Esophagus squamous epithelium (tissue), 5 donors: ENCODE measurements around the gene GATB. TPM values are rescaled to one million over a fixed set of nuclear protein-coding genes. Genes with fewer than 3 reads are reported as not detected.

ENCODE experiments used
- DNase-seq: peaks from one replicate; lab custom pipeline; 2025; lab: John Stamatoyannopoulos, UW
- H3K27ac ChIP-seq, 4 donors: fragments of 200-600 bp; sonication (generic); one replicate each; pipeline ENCODE4 v1.5.1; 2016 to 2019; ENCODE audit warnings: mild to moderate bottlenecking in 1 of 4
- H3K27me3 ChIP-seq, 4 donors: fragments of 200-600 bp; sonication (generic); 1 replicate in 3 of 4; 2 replicates in 1 of 4; pipeline versions ENCODE4 v1.5.1 to v1.6.0; 2017 to 2021; ENCODE audit warnings: antibody characterized with exemption in 1 of 4
- H3K36me3 ChIP-seq, 3 donors: fragments of 200-600 bp; sonication (generic); one replicate each; pipeline ENCODE4 v1.5.1; 2016 to 2019
- H3K4me1 ChIP-seq, 3 donors: fragments of 200-600 bp; sonication (generic); one replicate each; pipeline ENCODE4 v1.5.1; 2017 to 2019
- H3K4me3 ChIP-seq, 4 donors: fragments of 200-600 bp; sonication (generic); 1 replicate in 3 of 4; 2 replicates in 1 of 4; pipeline ENCODE4 v1.5.1; 2016 to 2019; ENCODE audit warnings: mild to moderate bottlenecking in 2 of 4, moderate library complexity in 1 of 4
- H3K9me3 ChIP-seq, 3 donors: fragments of 200-600 bp; sonication (generic); one replicate each; pipeline ENCODE4 v1.5.1; 2016 to 2019
- POLR2A ChIP-seq, 4 donors: fragments of 450-650 bp; IDR thresholded peaks; one replicate each; pipeline ENCODE4 v1.6.1; 2017; ENCODE audit warnings: antibody characterized with exemption in 4 of 4, mild to moderate bottlenecking in 4 of 4, moderate library complexity in 3 of 4
- WGBS, 2 donors: methylation state at CpG; one replicate each; pipeline ENCODE4 v1.1.5; 2018; 5-methylcytosine and 5-hydroxymethylcytosine counted together
- intact Hi-C: fragments of 100-400 bp; cut with DNase I; formaldehyde crosslinking; loops from one replicate; pipeline ENCODE4 v1.15.0; 2022
- total RNA-seq, 4 donors: library from RNA; depleted of rRNA; stranded (reverse); fragments of >200 nt; gene quantifications; one replicate each; pipeline ENCODE4 v1.1.0, GENCODE V29; 2016
- TF ChIP-seq, protein P1 (sequence below), 6 experiments: fragments of 450-650 bp in 4 of 6; fragments of 200-600 bp in 2 of 6; sonication (generic) in 2 of 6; IDR thresholded peaks; one replicate each; pipeline ENCODE4 v1.5.1; 2016 to 2019; ENCODE audit warnings: antibody characterized with exemption in 6 of 6, mild to moderate bottlenecking in 4 of 6, moderate library complexity in 4 of 6
- donor health status: DM: yes; HTN: yes; CAD: no.

The GATB gene
- total RNA-seq, 4 donors from 2014 or later, result 13.4 to 29.8 (median 24.2) TPM

DNA sequence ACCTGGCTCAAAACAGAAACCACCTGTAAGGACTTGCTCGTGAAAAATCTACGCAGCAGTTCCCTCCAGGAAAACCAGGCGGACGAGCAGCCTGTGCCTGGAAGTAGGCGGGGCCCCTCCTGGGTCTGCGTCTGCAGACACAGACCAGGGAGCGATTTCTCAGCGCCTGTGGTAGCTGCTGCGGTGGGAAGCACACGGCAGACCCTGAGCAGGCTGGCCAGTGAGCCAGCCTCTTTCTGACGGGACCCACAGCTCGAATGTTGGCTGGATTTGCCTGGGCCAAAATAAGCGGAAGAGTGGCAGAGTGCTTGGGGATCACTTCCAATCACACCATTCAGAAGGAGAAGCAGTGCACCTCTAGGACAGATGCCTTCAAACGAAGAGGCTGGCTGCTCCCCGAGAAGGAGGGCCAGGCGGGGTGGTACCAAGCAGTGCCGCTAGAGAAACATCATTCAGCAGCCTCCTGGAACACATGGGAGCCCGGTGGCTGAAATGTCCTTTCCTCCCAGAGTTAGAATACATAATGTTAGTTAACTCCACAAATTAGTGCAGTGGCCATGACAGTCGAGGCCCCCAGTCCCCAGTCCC is 85.9 kb downstream of the GATB start:
- no peaks in the 10 kb centered on the region for H3K9me3 ChIP-seq
- peaks cover 11 to 46% (median 35%) of the 10 kb centered on the region in 3 donors for H3K4me1 ChIP-seq
- intact Hi-C loops, result no loop called here
- DNase-seq, result no peak
- peaks cover 0 to 20% (median 4%) of the 10 kb centered on the region in 3 donors for H3K36me3 ChIP-seq
- WGBS, 2 donors, result 27 to 32% methylated on average over 12 to 18 of the region's 19 CpGs
- peak overlapping the region in 3 of 4 donors; percentile 27 to 58 (median 33) for H3K4me3 ChIP-seq
- TF ChIP-seq, protein P1, sequence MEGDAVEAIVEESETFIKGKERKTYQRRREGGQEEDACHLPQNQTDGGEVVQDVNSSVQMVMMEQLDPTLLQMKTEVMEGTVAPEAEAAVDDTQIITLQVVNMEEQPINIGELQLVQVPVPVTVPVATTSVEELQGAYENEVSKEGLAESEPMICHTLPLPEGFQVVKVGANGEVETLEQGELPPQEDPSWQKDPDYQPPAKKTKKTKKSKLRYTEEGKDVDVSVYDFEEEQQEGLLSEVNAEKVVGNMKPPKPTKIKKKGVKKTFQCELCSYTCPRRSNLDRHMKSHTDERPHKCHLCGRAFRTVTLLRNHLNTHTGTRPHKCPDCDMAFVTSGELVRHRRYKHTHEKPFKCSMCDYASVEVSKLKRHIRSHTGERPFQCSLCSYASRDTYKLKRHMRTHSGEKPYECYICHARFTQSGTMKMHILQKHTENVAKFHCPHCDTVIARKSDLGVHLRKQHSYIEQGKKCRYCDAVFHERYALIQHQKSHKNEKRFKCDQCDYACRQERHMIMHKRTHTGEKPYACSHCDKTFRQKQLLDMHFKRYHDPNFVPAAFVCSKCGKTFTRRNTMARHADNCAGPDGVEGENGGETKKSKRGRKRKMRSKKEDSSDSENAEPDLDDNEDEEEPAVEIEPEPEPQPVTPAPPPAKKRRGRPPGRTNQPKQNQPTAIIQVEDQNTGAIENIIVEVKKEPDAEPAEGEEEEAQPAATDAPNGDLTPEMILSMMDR (IDR thresholded peaks at IDR 0.05), result peak in 2 of 6 experiments; percentile 36 to 43
- no peak for TF ChIP-seq POLR2A (IDR thresholded peaks at IDR 0.05)
- H3K27ac ChIP-seq, result peak overlapping the region; percentile 53 to 76 (median 66)
- no peaks in the 10 kb centered on the region for H3K27me3 ChIP-seq

DNA sequence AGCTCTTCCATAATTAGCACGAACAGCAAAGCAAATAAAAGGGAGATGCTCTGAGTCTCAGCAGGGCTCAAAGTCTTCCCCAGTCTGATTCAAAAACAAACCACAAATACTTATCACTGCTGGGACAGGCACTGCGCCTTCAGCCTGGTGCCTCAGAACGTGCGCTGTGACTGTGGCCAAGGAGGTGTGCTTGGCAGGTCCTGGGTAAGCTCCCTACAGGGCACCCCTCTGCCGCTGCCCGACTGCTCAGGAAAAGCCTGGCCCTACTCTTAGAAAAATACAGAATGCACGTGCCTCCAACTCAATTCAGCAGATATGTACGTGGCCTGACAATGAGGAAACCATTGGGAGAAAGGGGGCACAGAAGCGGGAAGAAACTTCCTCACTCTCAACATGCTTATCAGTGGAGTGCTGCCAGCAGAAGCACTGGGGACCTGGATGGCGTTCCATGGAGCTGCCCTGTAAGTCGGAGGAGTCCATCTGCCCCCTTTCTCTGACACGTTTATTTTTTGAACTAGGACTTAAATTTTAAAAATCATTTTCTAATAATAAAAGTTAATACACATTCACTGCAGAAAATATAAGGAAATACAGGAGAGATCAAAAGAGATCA is 86.8 kb downstream of the GATB start:
- Histone ChIP-seq H3K9me3 (no peaks in the 10 kb centered on the region), H3K4me1 (peaks cover 11 to 50% (median 35%) of the 10 kb centered on the region in 3 donors), H3K4me3 (peak overlapping the region in 1 of 4 donors; percentile 58), H3K36me3 (peaks cover 0 to 12% (median 4%) of the 10 kb centered on the region in 3 donors), H3K27ac (peak overlapping the region in 2 of 4 donors; percentile 73 to 76), H3K27me3 (no peaks in the 10 kb centered on the region)
- no peak for DNase-seq
- WGBS, 2 donors, result 25 to 42% methylated on average over 6 of the region's 12 CpGs
- intact Hi-C loops, result no loop called here
- no peak for TF ChIP-seq POLR2A (IDR thresholded peaks at IDR 0.05)
- TF ChIP-seq, protein P1 (IDR thresholded peaks at IDR 0.05), result no peak

DNA sequence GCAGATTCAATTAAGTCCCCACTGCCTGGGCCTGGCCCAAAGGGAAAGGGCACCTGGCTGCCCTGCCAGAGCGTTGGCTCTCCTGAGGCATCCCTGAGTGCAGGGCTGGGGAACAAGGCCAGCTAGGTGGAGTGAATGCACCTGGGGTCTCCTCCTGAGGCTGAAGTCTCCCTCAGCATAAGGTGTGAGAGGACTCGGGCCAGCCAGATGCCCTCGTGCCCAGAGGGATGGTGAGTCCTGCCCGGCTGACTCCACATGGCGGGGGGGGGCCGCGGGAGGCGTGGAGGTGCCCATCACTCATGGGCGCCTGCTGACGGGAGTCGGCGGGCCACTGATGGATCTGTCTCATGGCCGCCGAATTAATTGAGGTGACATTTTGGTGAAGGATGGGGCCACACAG is 87.8 kb downstream of the GATB start:
- intact Hi-C loops, result no loop called here
- H3K27ac ChIP-seq, result no peak overlapping the region
- peaks cover 0 to 12% (median 4%) of the 10 kb centered on the region in 3 donors for H3K36me3 ChIP-seq
- TF ChIP-seq, protein P1 (IDR thresholded peaks at IDR 0.05), result no peak
- 77% methylated on average over 3 of the region's 14 CpGs; no CpG with 5 or more reads in 1 of the 2 donors for WGBS, 2 donors
- no peak overlapping the region for H3K4me3 ChIP-seq
- no peak for DNase-seq
- H3K27me3 ChIP-seq, result no peaks in the 10 kb centered on the region
- H3K9me3 ChIP-seq, result no peaks in the 10 kb centered on the region
- peaks cover 11 to 58% (median 35%) of the 10 kb centered on the region in 3 donors for H3K4me1 ChIP-seq

DNA sequence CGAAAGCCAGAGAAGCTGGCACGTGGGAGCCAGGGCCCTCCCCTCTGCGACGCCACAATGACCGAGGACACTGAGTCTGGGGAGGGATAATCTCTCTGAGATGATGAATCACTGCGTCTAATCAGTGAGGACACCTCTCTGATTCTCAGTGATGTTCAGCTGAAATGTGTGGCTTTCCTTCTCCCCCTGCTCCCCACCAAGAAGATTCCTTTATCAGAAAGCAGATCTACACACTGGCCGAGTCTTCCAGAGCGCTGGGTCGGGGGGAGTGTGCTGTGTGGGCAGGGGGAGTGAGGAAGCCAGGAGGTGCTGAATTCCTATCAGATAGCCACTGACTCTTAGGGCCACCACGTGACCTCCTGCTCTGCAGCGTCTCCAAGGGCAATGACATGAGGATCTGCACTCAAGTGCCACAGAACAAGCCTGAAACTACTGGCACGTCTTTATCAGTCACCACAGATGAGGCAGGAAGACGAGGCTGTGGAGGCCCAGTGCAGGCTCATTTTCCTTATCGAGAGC is 89.2 kb downstream of the GATB start:
- peaks cover 0 to 18% (median 4%) of the 10 kb centered on the region in 3 donors for H3K36me3 ChIP-seq
- no peak overlapping the region for H3K27ac ChIP-seq
- H3K4me3 ChIP-seq, result no peak overlapping the region
- H3K9me3 ChIP-seq, result no peaks in the 10 kb centered on the region
- TF ChIP-seq, protein P1 (IDR thresholded peaks at IDR 0.05), result no peak
- TF ChIP-seq POLR2A (IDR thresholded peaks at IDR 0.05), result no peak
- DNase-seq, result no peak
- WGBS, 2 donors, result 85 to 90% methylated on average over 10 to 13 of the region's 14 CpGs
- intact Hi-C loops, result no loop called here
- no peaks in the 10 kb centered on the region for H3K27me3 ChIP-seq
- H3K4me1 ChIP-seq, result peaks cover 11 to 56% (median 32%) of the 10 kb centered on the region in 3 donors

DNA sequence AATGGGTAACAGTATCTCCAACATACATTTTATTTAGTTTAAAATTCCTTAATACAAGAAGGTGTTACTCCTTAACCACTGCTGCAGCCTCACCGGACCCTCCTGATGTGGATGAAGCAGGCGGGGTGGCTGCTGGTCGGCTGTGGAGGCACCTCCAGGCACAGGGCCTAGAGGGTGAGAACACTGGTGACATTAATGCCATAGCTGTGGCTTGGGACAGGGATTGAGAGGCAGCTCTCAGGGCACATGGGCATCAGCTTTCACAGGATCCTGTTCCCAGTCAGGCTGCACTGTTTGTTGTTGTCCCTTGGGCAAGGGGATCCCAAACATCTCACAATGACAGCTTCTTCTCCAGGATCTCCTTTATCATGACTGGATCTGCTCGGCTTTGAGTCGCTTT is 90.0 kb downstream of the GATB start:
- DNase-seq, result no peak
- Histone ChIP-seq H3K36me3 (peaks cover 0 to 18% (median 4%) of the 10 kb centered on the region in 3 donors), H3K27me3 (no peaks in the 10 kb centered on the region), H3K4me1 (peaks cover 11 to 48% (median 25%) of the 10 kb centered on the region in 3 donors), H3K4me3 (no peak overlapping the region), H3K9me3 (no peaks in the 10 kb centered on the region), H3K27ac (no peak overlapping the region)
- intact Hi-C loops, result no loop called here
- TF ChIP-seq, protein P1 (IDR thresholded peaks at IDR 0.05), result no peak
- WGBS, 2 donors, result 95 to 96% methylated on average over 2 to 5 of the region's 5 CpGs
